Neuronal stem cell (in vitro differentiated cells): ENCODE measurements around the gene MALAT1.

Experiments used
- DNase-seq: peaks from one replicate; pipeline ENCODE4 v3.0.0-alpha.2; 2013; ENCODE audit warnings: low spot score
- H2AFZ ChIP-seq: one replicate; pipeline ENCODE4 v1.6.1; 2013; ENCODE audit warnings: mild to moderate bottlenecking, low read length, inconsistent platforms
- H2AK5ac ChIP-seq: 2 replicates; pipeline ENCODE4 v1.6.1; 2013; ENCODE audit warnings: low read depth, mild to moderate bottlenecking, inconsistent platforms, low read length, moderate library complexity, mixed read lengths
- H2BK120ac ChIP-seq: 2 replicates; pipeline ENCODE4 v1.6.1; 2013; ENCODE audit warnings: low read depth, mild to moderate bottlenecking, inconsistent platforms, low read length, moderate library complexity, mixed read lengths
- H2BK12ac ChIP-seq: one replicate; pipeline ENCODE4 v1.6.1; 2013; ENCODE audit warnings: low read length, inconsistent platforms
- H2BK15ac ChIP-seq: 2 replicates; pipeline ENCODE4 v1.6.1; 2013; ENCODE audit warnings: mild to moderate bottlenecking, low read length, inconsistent platforms, mixed read lengths
- H2BK5ac ChIP-seq: one replicate; pipeline ENCODE4 v1.6.1; 2013; ENCODE audit warnings: inconsistent platforms, mild to moderate bottlenecking, low read length, moderate library complexity
- H3K14ac ChIP-seq: one replicate; pipeline ENCODE4 v1.6.1; 2013; ENCODE audit warnings: low read length, inconsistent platforms
- H3K18ac ChIP-seq: 2 replicates; pipeline ENCODE4 v1.6.1; 2013; ENCODE audit warnings: low read length, inconsistent platforms
- H3K23ac ChIP-seq: 2 replicates; pipeline ENCODE4 v1.6.1; 2013; ENCODE audit warnings: low read depth, mild to moderate bottlenecking, mixed read lengths, low read length, inconsistent platforms; ENCODE audit not compliant: poor library complexity
- H3K27ac ChIP-seq: replicated peaks from 3 replicates; pipeline ENCODE4 v1.5.1; 2013; ENCODE audit warnings: low read length, inconsistent platforms
- H3K27me3 ChIP-seq, 3 experiments: 2 replicates each; pipeline ENCODE4 v1.6.1; 2013; ENCODE audit warnings: low read length in 3 of 3, mild to moderate bottlenecking in 2 of 3, inconsistent platforms in 1 of 3, low read depth in 1 of 3, mixed read lengths in 1 of 3, moderate library complexity in 1 of 3; ENCODE audit not compliant: control insufficient read depth in 3 of 3, insufficient read depth in 3 of 3
- H3K36me3 ChIP-seq, 2 donors: replicated peaks in 1 of 2; 2 replicates each; pipeline ENCODE4 v1.6.1; 2013; ENCODE audit warnings: low read length in 2 of 2; ENCODE audit not compliant: control insufficient read depth in 2 of 2, insufficient read depth in 2 of 2
- H3K4ac ChIP-seq: 2 replicates; pipeline ENCODE4 v1.6.1; 2013; ENCODE audit warnings: inconsistent platforms, mild to moderate bottlenecking, low read length, moderate library complexity
- H3K4me1 ChIP-seq, 2 donors: 1 replicate in 1 of 2; 2 replicates in 1 of 2; pipeline ENCODE4 v1.6.1; 2013; ENCODE audit warnings: low read length in 2 of 2, low read depth in 1 of 2; ENCODE audit not compliant: control insufficient read depth in 2 of 2, insufficient read depth in 1 of 2
- H3K4me2 ChIP-seq: one replicate; pipeline ENCODE4 v1.6.1; 2013; ENCODE audit warnings: mild to moderate bottlenecking, low read length, inconsistent platforms; ENCODE audit not compliant: insufficient read depth, poor library complexity, severe bottlenecking
- H3K4me3 ChIP-seq, 2 donors: 2 replicates each; pipeline ENCODE4 v1.5.1; 2013; ENCODE audit warnings: low read length in 2 of 2, mild to moderate bottlenecking in 2 of 2, inconsistent platforms in 1 of 2, moderate library complexity in 1 of 2
- H3K79me1 ChIP-seq: one replicate; pipeline ENCODE4 v1.6.1; 2013; ENCODE audit warnings: low read depth, mild to moderate bottlenecking, inconsistent platforms, low read length, moderate library complexity
- H3K9ac ChIP-seq: one replicate; pipeline ENCODE4 v1.6.1; 2013; ENCODE audit warnings: mild to moderate bottlenecking, low read depth, low read length, inconsistent platforms; ENCODE audit not compliant: poor library complexity
- H3K9me3 ChIP-seq, 2 donors: replicated peaks in 1 of 2; 2 replicates each; pipeline versions ENCODE3 to v1.6.1; 2013; ENCODE audit warnings: low read length in 2 of 2, mild to moderate bottlenecking in 2 of 2, inconsistent platforms in 1 of 2, low read depth in 1 of 2, mixed read lengths in 1 of 2, moderate library complexity in 1 of 2; ENCODE audit not compliant: control insufficient read depth in 2 of 2, insufficient read depth in 1 of 2
- H4K8ac ChIP-seq: one replicate; pipeline ENCODE4 v1.6.1; 2013; ENCODE audit warnings: low read depth, mild to moderate bottlenecking, inconsistent platforms, low read length, moderate library complexity
- H4K91ac ChIP-seq: one replicate; pipeline ENCODE4 v1.6.1; 2013; ENCODE audit warnings: low read length, low read depth, mild to moderate bottlenecking, inconsistent platforms; ENCODE audit not compliant: poor library complexity
- whole genome bisulfite sequencing, 2 donors: extraction: QIAGEN DNeasy Blood & Tissue Kit; methylation state at CpG; one replicate each; pipeline ENCODE4 v1.1.7; 2013; ENCODE audit warnings: missing lambda C conversion rate in 2 of 2, mixed read lengths in 1 of 2; ENCODE audit not compliant: insufficient read length in 2 of 2, insufficient replicate concordance in 1 of 2; ENCODE audit errors: extremely low coverage in 2 of 2; 5-methylcytosine and 5-hydroxymethylcytosine counted together

MALAT1 gene

DNA sequence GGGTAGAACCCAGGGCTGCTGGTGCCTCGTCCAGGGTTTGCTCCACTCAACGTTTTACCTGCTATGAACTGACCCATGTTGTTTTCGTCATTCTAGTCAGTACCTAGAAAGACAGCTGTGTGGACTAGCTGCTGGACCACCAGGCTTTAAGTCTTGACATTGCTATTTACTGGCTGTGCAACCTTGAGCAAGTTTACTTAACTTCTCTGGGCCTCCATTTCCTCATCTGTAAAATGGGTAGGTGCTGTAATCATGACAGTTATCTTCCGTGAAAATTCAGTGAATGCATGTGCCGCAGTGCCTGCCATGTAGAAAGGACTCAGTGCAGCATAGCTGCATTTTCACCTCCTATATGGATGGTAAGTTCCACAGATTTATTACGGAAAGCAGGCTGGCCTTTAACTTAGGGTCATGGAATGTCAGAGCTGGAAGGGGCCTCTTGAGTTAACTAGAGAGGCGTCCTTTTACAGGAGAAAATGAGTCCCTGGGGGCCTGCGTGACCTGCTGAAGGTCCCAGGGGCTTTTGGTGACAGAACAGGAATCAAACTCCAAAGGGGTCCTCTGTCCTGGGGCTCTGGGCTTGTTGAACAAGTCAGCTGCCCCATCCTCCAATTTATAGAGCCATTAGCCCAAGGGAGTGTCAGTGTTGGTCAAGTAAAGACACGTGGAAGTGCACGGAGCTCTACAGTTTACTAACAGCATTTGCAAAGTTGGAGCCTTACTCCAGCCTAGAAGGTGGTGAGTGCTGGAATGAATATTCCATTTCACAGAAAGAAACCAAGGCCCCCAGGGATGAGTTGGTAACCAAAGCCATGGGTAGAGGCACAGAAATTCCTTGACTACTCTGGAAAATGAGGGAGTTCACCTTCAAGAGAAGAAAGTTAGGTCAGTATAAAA lies 12.0 kb upstream of the MALAT1 start:
- Histone ChIP-seq H3K79me1 (peaks cover 4% of the 10 kb centered on the region), H2BK120ac (no peak overlapping the region), H2AFZ (no peak overlapping the region), H3K18ac (peak overlapping the region; percentile 54), H3K36me3 (no peaks in the 10 kb centered on the region), H3K14ac (no peak overlapping the region), H2BK15ac (peak overlapping the region; percentile 32), H2AK5ac (peak overlapping the region; percentile 64), H3K27me3 (no peaks in the 10 kb centered on the region), H3K4me2 (peak overlapping the region; percentile 23), H3K4ac (no peak overlapping the region), H4K91ac (no peak overlapping the region), H2BK5ac (peak overlapping the region; percentile 66), H3K27ac (peak overlapping the region; percentile 86), H3K4me3 (peak overlapping the region in 1 of 2 donors; percentile 15), H3K9ac (no peak overlapping the region), H3K9me3 (no peaks in the 10 kb centered on the region), H4K8ac (no peak overlapping the region), H2BK12ac (peak overlapping the region; percentile 24), H3K23ac (no peak overlapping the region), H3K4me1 (peaks cover 50 to 55% of the 10 kb centered on the region in 2 donors)
- no peak for DNase-seq
- no CpG with 5 or more reads among the region's 10 CpGs for WGBS, 2 donors

DNA sequence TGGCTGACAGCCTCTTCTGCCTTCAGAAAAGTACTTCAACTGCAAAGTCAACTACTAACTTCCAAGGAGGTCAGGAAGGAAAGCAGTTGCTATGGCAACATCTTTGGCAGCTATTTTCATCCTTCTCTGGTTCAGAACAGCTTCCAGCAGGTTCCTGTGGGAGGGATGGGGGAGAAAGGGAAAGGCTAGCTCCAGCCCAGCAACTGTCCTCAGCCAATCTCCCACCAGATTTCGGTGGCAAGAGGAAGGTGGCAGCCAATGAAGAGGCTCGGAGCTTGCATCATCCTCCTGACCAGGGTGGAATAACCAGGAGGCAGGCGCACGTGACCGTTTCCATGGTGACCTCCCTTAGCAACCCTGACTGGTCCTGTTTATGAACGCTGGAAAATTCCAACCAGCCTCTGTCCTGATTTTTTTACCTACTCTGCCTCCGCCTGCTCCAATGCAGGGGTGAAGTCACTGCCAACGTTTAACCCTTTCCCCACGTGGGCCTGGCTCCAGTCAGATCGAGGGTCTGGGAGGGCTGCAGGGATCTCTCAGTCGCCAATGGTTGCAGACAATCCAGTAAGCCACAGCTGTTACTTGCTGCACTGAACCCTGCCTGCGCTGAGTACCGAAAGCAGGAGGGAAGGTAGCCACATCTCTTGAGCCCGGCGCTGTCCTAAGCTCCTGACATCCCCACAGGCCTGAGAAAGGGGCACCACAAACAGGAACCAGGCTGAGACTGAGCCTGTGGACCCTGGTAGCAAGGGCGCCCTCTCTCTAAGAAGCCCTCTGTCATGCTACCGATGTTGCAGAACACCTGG lies 11.2 kb upstream of the MALAT1 start:
- peak overlapping the region; percentile 92 for H2BK5ac ChIP-seq
- peak overlapping the region; percentile 70 for H3K4me2 ChIP-seq
- peak overlapping the region; percentile 2 for H3K4ac ChIP-seq
- peaks cover 4% of the 10 kb centered on the region for H3K79me1 ChIP-seq
- H2AFZ ChIP-seq, result peak overlapping the region; percentile 32
- H3K27ac ChIP-seq, result peak overlapping the region; percentile 94
- no peaks in the 10 kb centered on the region for H3K36me3 ChIP-seq
- no peaks in the 10 kb centered on the region for H3K9me3 ChIP-seq
- H3K18ac ChIP-seq, result peak overlapping the region; percentile 57
- peak overlapping the region; percentile 43 to 46 for H3K4me3 ChIP-seq
- H3K4me1 ChIP-seq, result peaks cover 58 to 64% of the 10 kb centered on the region in 2 donors
- peak overlapping the region; percentile 85 for H2AK5ac ChIP-seq
- H3K14ac ChIP-seq, result no peak overlapping the region
- H3K9ac ChIP-seq, result peak overlapping the region; percentile 27
- peak overlapping the region; percentile 64 for H2BK12ac ChIP-seq
- H2BK120ac ChIP-seq, result peak overlapping the region; percentile 38
- no peak overlapping the region for H3K23ac ChIP-seq
- peak overlapping the region; percentile 8 for H4K91ac ChIP-seq
- DNase-seq, result peak; percentile 99
- H2BK15ac ChIP-seq, result peak overlapping the region; percentile 70
- H4K8ac ChIP-seq, result no peak overlapping the region
- H3K27me3 ChIP-seq, result no peaks in the 10 kb centered on the region
- no CpG with 5 or more reads among the region's 17 CpGs for WGBS, 2 donors

DNA sequence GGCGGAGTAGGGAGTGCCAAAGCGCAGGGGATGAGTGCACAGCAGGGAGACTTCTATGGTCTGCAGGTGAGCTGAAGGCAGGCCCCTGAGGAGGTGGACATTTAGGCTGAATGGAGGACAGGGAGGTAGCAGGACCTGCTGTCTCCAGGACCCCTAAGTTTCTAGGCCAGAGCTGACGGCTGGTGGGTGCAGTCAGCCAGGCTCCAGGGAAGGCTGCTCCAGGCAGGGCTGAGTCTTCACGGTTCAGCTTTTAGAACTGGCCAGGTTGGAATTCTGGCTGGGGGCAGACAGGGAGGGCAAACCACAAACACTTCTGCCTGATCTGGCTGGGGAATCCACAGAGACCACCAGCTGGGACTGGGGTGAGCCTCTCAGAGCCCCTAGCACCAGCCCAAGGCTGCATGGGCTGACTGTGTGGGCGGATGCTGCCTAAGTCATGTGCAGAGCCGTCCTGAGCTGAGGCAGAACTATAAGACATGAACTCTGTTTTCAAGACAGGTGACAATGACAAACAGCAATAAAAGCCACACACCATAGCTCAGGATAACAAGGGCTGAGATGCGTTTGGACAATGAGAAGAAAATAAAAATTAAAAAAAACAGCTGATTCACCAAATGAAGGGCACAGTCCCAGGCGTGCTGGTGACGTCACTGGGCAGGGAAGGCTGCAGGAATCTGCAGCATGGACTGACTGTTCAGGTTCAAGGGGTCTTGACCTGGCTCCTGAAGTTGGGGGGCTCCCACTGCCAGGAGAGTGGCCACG lies 10.4 kb upstream of the MALAT1 start:
- no CpG with 5 or more reads among the region's 10 CpGs for WGBS, 2 donors
- peak overlapping the region; percentile 38 for H2BK120ac ChIP-seq
- H3K27me3 ChIP-seq, result no peaks in the 10 kb centered on the region
- peak overlapping the region; percentile 8 for H4K91ac ChIP-seq
- H3K14ac ChIP-seq, result no peak overlapping the region
- H3K23ac ChIP-seq, result peak overlapping the region; percentile 0
- H2BK5ac ChIP-seq, result peak overlapping the region; percentile 92
- peak overlapping the region; percentile 70 for H2BK15ac ChIP-seq
- DNase-seq, result no peak
- peaks cover 4% of the 10 kb centered on the region for H3K79me1 ChIP-seq
- H3K4me3 ChIP-seq, result peak overlapping the region; percentile 43 to 46
- H3K9ac ChIP-seq, result peak overlapping the region; percentile 27
- peak overlapping the region; percentile 92 for H3K18ac ChIP-seq
- H2AK5ac ChIP-seq, result peak overlapping the region; percentile 85
- peak overlapping the region; percentile 64 for H2BK12ac ChIP-seq
- no peak overlapping the region for H2AFZ ChIP-seq
- no peak overlapping the region for H4K8ac ChIP-seq
- H3K27ac ChIP-seq, result peak overlapping the region; percentile 94
- H3K4ac ChIP-seq, result peak overlapping the region; percentile 2
- H3K4me1 ChIP-seq, result peaks cover 62 to 72% of the 10 kb centered on the region in 2 donors
- H3K9me3 ChIP-seq, result no peaks in the 10 kb centered on the region
- no peaks in the 10 kb centered on the region for H3K36me3 ChIP-seq
- H3K4me2 ChIP-seq, result peak overlapping the region; percentile 70
